HG03103 (cell line): ENCODE data around the gene EPS8.

Experiments
- ATAC-seq: cut with Tn5 transposase; IDR thresholded peaks from one replicate; pipeline ENCODE4 v1.9.1; 2021; ENCODE audit warnings: low read depth; ENCODE audit not compliant: unreplicated experiment

Gene EPS8

DNA sequence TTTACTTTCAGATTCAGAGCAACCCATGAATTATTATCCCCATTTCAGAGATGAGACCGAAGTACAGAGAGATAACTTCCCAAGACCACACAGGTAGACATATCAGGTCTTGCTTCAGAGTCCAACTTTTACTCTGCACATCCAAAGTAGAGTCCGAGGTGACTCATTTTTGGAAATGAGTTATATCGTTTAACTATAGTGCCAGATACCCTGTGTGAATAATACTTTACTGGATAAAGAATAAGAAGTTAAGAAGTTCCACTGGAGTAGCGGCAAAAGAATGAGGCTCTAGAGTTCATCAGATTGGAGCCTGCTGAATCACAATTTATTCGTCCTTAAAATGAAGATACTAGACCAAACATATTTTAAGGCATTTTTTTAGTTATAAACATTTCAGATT lies 124.7 kb downstream of the EPS8 start:
- no peak for ATAC-seq

DNA sequence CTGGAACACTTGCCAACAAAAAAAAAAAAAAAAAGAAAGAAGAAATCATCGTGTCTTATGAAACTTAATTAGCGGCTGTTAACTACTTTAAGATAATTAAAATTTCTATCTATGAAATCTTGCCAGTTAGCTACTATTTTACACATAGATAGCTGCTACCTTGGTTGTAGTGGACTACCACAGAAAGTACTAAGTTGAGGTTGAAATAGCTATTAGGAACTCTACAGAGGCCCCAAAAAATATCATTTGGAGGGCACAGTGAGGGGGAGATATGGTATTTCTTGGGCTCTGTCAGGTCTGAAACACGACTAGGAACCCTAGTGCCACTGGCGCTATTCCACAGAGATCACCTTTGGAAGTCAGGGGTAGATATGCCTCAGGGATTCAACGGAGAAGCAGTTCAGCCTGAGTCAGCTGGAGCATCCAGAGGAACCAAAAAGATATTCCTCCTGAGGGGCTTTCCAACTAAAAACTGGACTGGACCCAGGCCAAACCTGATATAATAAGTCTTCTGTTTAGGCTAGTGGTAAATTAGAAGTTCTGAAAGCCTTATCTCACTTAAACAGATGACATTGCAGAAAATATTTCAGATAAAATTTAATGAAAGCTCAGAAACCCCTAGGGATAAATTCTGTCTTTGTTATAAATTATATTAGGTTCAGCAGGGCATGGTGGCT lies 126.1 kb downstream of the EPS8 start:
- no peak for ATAC-seq

DNA sequence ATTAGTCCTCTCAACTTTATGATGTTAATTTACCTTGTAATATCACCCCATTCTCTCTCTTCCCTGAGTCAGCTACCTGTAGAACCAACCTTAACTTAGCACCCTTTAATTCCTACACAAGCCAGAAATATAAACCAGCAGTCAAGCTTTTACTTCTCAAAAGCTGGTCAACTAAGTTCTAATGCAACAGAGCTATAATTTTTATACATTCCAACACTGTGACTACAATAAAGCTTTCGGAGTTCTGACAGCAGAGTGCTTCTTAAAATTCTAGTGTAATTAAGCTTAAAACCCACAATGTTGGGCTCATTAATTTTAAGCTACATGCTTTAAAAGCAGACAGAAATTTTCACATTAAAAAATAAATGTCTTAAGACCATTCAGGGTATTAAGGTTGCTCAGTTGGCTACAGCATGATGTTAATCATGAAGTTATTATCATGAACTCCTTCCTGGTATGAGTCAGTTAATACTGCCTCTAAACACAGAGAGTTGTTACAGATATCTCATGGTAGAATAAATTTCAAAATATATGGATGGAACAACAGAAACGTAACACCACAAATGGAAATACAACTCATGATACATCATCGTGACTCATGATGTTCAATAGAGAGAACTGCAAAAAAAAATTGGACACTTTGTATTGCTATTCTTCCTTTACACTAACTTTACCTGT lies 126.7 kb downstream of the EPS8 start:
- no peak for ATAC-seq

DNA sequence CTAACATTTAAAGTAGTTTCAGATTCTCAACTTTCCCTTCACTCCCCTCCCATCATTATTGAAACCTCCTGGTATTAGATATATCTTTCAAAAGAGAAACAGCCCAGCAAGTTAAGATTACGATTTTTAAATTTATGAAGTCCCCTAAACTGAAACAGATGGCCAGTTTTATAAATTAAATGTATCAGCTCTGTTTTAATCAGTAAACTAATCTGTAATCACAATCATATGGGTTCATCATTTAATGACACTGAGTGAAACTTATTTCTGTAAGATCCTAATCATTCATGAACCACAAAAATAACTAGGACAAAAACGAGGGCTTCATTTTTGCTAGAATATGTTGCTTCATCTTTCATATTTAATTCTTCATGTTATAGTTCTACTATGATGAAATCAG lies 137.8 kb downstream of the EPS8 start:
- ATAC-seq, result no peak

DNA sequence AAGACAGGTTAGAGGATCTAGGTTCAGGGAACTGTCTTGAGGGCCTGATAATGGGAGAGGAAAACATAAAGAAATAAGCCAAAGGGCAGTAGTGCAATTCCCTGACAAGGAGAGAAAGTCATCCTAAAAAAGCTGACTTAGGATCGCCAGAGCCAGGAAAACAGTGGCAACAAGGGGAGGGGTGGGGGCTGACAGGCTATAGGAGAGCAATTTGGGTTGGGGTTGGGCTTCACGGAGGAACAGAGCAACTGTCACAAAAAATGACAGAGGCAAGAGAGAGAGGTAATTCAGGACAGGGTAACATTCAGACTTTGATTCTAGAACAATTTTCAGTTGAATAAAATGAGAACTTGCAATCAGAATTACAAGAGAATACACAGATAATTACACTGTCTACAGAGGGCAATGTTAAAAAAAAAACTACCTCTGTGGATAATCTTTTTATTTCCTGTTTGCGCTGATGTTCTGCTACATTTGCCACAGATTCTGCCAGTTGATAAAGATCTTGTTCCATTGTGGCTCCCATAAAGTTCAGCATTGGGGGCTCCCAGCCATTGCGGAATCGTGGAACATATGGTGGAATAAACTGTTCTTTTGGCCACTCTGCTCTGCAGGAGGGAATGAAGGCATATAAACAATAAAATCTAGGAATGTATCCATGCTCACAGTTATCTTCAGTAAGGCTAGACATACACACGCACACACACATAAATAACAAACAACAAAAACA lies 138.6 kb downstream of the EPS8 start:
- ATAC-seq, result no peak

DNA sequence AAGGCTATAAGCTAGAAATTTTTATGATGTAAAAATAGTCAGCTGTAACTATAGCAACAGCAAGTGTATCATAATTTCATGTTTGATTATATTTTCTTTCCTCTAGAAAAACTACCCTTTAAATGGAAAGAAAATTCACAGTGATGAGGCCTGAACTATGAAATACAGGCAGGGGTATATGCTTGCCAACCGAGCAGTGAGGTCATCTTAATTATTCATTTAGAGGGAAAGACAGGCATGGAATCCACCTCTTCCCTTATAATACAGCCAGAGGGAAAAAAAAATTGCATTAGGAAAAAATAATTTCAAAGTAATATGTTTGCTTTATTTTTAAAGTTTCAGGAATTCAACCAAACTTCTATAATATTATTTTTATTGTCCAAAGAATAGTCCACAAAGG lies 139.8 kb downstream of the EPS8 start:
- ATAC-seq, result no peak

DNA sequence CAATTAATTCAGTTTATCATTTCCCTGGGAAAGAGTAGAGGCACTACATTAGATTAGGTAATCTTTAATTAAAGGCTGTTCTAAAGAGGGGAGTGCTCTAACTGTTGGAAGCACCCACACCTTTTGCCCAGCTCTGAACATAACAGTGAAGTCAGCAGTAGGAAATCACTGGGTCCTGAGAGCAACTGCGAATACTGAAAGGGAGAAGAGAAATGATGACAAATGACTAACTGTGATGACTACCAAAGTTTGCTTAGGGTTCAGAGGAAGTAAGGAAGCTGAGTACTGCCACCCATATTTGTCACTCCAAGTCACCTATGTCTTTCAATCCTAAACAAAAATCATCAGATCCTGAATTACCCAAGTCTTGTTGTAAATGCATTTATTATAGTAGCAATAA lies 140.6 kb downstream of the EPS8 start:
- no peak for ATAC-seq

DNA sequence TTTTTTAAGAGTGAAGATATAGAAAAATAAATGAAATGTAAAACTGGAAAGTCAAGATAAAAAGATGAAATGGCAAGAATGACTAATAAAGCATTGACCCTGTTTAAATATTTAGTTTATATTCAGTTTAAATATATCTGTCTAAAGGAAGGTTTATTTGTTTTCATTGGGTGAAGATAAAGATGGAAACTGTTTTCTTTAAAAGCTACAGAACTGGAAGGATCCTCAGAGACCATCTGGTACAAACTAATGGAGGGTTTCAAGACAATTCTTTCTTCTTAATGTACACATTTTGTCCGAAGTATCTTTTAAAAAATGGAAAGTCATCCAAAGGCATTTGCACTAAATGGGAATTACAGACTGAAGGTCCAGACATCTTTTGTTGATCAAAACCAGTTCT lies 142.6 kb downstream of the EPS8 start:
- ATAC-seq, result no peak

DNA sequence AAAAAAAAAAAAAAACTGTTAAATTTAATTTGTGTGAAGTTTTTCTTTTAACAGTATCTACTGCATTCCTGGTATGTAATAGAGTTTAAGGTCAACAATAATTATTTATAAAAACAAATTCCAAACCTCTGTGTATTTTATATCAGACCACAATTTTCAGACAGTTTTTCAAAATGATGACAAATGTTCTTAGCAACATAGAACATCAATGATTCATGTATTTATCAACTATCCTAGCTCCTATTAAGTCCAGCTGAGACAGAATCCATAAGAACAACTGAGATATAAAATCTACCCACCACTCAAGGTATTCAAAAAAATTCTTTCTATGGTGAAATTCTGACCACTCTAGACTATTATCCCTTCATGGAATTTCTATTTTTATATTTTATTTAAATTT lies 144.5 kb downstream of the EPS8 start:
- no peak for ATAC-seq

DNA sequence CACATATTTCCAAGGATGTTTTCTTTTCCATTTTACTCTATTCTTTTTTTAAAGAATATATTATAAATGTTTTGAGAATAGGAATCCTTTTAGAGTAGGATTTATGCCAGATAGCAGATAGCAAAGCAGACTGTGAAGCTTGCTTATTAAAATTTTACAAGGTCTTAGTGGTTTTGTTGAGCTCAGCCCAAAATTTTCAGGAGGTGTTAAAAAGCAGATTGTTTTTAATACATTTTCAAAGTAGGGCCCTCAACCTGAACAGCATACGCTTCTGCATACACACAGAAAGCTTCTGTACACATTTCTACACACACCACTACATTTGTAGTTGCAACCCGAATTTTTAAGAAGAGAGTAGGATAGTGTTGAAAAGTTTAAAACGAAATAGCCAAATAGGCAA lies 151.0 kb downstream of the EPS8 start:
- ATAC-seq, result no peak

DNA sequence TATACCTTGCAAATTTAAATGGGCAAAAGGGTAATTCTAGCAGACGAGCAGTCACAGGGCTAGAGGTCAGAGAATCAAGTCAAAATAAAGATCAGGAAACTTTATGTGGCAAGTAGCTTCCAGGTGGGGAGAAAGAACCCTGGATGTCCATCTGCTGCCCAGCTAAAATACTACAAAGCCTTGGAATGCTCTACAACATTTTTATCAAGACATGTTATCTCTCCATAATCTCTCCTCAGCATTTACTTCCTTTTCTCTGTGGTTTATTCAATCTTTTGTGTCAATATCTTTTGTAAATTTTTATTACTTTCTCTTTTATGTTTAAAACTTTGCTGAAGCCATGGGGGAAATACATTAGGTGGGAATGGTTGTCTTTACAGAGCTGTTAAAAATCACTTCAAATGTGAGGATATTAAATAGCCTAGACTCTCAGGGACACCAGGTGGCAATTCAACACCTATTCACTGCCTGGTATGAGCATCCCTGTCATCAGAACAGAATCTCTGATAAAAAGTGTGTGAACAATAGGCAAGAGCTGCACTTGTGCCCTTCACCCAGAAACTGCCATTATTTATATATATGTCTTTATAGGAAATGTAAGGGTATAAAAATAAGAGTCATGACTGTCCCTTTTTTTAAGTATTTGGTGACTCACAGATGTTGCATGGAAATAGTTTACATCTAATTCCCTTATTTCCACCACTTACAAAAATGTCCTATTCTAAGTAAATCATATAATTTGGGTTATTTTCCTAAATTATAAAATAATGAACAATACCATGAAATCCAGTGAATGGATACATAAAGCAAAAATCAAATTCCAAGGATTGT lies 152.9 kb downstream of the EPS8 start:
- ATAC-seq, result no peak

DNA sequence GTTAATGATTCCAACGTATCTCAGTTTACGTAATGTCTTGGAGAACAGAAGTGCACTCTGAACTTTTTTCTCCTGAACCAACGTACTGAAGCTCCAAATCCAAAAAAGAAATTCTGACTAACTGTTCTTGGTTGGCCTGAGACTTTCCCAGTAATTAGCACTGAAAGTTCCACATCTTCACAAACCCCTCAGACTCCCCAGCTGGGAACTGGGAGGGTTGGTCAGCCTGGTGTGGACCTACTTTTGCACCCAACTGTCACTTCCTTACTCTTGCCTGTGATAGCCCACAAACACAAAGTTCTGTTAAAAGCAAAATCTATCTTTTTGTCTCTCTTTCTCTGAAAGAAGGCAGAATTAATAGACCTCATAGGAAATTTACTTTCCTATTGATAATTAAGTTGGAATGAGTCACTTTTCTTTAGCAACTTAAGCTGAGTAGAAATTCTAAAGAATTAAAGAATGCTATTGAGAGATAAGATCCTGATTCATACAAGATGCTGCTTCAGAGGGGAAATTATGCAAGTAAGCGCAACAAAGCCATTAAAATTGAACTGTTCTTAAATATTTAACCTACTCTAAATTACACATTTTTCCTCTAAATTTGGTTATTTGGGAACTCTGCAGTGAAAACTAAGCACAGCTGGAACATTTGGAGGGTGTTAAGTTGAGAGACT lies 155.0 kb downstream of the EPS8 start:
- no peak for ATAC-seq

DNA sequence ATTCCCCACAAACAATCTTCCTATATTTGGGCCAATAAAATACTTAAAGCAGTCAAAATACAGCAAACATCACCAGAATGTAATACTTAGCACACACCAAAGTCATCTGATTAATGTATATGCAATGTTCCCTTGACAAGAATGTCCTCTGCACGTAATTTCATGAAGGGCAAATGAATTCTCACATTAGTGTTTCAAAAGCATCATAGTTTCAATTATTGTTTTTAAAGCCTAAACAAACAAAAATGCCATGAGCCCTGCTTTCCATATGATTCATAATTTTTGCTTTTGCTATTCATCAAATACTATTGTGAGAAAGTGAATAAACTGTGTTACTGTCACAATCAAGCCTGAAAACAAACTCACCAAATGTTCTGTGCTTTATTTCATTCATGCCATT lies 156.0 kb downstream of the EPS8 start:
- ATAC-seq, result no peak

DNA sequence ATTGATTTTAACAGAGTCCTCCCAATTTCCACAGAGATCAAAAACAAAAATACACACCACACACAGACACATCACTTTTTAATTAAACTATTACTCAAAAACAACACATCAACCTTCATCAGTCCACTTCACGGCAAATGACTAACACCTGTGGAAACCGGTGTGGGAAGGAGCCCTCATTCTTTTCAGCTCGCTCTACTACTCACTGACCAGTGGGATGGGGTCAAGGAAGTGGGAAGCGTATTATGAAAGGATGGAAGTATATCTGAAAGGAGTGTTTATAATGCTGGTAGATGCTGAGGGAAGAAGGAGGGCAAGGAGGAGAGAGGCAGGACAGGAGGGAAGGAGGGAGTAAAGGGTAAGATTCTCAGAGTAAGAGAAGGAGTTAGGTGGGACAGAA lies 156.5 kb downstream of the EPS8 start:
- ATAC-seq, result no peak

DNA sequence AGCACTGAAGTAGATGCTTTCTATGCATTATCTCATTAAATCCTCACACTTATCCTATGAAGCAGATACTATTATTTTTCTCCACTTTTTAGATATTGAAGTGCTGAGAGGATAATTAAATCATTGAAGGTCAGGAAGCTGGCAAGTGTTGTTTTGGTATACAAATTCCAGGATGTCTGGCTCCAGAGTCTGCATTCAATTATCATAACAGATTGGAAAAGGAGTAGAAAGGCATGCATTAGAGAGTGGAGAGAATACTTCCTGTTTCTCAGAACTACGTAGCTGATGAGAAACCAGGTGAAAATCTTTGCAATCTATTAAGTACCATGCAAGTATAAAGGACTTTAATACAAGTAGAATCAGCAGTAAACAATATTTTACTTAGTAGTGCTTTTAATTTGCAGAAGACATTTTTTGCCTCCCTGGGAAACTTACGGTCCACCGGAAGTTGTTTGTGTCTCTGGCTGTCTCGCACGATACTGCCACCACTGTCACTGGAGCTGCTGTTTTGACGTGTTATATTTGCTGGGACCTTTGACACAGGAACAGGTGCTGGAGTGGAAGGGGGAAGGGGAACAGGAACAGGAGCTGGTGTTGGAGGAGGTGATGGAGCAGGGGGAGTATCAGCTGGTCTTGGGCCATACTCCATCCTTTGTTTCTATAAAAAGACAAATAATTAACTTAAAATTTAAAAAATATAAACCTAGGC lies 158.0 kb downstream of the EPS8 start:
- no peak for ATAC-seq

DNA sequence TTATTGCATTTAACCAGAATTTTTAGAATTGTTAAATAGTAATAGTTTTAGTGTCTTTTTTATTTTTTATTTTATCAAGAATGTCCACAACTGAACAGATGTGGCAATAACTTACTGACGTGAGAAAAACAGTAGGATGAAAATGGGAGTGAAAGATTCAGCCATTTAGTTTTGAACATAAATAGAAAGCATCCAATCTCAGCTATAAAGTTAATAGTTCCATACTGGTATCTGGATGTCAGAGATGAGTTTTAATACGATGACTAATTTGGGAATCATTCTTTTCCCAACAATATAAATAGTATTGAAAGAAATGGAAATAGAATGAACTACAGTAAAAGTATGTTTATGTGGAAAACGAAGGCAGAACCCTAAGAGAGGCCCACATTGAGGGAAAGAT lies 159.4 kb downstream of the EPS8 start:
- no peak for ATAC-seq

DNA sequence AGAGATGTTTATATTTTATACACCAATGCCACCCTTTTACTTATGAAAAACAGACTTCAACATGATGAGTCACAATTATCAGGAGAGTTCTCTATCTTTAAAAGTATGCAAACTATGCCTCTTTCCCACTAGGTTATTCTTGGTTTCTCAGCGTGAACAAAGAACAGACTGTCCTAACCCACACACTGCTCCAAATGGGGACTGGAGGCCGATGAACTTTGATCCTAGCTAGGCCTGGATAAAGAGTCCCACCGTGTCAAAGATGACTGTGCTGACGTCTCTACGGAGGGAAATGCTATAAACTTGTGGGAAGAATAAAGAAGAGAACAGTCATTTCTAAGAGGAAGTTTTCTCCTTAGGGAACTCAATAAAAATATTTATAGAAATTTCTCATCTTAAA lies 160.1 kb downstream of the EPS8 start:
- peak; percentile 46 for ATAC-seq

DNA sequence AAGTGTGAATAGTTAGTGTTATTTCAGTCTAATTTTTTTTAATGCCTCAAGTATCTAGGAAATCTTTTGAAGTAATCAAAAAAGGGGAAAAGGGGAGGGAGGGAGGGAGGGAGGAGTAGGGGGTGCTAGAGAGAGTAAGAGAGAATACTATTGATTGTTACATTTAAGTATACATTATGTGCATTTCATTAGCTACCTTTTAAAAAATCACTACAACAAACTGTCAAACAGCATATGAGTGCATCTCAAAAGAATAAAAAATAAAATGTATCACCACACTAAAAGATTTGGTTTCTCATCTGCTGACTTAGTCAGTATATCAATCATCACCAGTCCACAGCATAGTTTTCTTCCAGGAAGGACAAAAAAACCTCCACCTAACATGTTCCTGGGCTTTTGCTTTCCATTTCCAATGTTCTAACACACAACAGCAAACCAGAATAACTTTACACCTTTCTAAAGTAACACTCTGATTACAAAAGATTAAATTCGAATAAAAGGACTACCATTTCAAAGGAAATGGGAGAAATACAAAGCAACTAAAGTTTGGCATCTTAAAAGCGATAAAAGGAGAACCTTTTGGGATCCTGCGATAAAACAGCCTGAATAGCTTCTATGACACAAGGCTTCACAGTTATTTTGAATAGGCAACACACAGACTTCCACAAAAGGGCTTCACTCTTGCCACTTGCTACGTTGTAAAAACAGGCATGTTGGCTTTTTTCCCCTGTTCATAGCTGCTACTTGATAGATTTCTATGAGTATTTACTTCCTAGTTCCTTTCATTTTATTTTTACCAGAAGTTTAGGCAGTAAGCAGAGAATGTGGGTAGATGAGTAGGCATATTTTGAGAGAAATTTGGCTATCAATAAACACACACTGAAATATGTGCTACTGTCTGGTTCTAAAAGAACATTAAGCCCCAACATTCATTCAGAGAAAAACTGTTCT lies 160.9 kb downstream of the EPS8 start:
- ATAC-seq, result no peak

DNA sequence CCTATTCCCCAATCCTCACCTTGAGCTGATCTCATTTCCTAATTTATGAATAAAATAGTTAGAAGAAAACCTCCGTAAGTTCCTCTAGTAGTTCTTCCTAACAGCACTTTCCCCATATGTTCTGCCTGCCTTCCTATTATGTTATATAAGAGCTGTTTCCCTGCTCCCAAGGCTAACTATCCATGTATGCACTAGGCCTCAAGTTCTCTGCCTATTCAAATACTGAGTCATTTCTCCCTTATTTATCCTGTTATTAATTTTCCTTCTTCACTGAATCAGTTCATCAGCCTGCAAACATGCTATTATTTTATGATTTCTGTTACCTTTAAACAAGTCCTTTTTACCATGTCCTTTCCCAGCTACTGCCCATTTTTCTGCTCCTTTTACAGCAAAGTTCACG lies 164.1 kb downstream of the EPS8 start:
- ATAC-seq, result no peak
